Amygdala (tissue), 56 donors: ENCODE measurements around the gene CZIB.
A peak's percentile ranks its signal among the peaks of the same experiment; 100 is the strongest.
"Not testable (repeated sequence)": the region's sequence is repeated elsewhere in the genome, so short reads cannot be mapped to it uniquely, and the experiment has no call there.

Experiments
- DNase-seq, 56 donors: peaks; one replicate each; lab custom pipeline; 2025; lab: John Stamatoyannopoulos, UW

CZIB gene

DNA sequence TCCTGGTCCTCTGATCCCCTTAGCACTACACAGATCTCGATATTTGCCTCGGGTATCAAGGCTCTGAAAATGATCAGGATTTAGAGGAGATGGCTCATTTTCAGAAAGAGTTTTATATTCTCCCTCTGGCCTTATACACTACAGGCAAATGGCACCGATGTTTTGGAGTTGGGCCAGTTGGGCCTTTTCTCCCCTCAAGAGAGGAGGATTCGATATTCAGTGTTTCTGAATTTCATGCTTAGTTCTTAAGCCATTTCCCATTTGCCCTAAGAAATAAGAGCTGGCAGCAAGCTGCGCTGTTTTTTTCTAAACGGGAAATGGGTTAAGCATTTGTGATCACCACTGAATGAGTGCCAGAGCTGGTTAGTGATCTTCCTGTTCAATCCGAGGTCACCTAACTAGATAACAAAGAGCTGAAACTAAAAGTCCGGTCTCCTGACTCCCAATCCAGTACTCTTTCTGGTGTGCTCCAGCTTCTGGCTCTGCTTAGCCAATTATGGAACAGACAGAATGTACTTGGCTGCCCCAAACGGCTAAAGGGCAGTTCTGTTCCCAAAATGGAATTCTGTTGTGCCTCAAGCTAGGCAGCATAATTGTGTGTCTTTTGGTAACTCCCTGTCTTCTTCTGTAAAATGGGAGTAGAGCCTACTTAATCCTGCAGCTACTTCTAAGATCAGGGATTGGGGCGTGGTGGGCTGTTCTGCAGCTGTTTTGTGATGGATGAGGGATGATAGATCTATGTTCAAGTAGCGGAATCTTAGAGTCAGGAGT lies 25.0 kb downstream of the CZIB start:
- DNase-seq = no peak

DNA sequence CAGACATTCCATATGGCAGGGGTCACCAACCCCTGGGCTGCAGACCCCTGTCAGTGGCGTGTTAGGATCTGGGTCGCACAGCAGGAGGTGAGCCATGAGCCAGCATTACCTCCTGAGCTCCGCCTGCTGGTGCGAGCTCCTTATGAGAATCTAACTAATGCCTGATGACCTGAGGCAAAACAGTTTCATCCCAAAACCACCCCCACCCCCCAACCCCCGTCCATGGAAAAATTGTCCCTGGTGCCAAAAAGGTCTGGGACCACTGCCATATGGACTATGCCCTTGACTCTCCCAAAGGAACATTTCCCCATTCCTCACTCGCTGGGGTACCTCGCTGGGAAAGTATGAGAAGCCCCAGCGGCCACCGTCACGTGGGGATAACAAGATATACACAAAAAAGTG lies 30.2 kb downstream of the CZIB start:
- no peak for DNase-seq

DNA sequence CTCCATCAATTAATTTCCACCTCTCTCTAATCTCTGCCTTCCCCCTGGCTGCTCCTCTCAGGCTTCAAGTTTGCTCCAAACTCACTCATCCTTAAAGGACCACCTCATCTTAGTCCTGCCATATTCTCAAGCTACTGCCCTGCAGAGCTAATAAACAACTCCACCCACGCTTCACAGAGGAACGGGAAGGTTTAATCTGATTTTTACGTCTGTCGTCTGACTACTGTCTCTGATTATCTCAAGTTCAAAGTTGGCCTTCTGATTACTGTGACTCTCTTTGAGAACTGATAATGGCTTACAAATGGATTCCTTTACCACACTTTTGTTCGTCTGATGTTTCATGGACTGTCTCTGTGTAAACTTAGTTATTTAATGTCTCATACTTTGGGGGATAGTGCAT lies 31.4 kb downstream of the CZIB start:
- DNase-seq = no peak

DNA sequence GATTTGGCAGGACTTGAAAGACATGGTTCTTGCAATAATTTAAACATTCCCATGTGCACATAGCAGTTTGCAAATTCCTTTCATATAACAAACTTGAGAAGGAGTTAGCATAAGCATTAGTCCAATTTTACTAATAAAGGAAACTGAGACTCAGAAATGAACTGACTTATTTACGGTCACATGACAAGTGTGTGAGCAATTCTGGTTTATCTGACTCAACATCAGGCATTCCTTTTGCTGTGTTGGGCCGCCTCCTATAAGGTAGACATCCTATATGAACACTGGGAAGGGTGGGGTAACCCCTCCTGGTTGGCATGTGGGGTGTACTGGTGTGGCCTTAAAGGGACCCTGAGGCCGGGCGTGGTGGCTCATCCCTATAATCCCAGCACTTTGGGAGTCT lies 32.3 kb downstream of the CZIB start:
- DNase-seq = no peak

DNA sequence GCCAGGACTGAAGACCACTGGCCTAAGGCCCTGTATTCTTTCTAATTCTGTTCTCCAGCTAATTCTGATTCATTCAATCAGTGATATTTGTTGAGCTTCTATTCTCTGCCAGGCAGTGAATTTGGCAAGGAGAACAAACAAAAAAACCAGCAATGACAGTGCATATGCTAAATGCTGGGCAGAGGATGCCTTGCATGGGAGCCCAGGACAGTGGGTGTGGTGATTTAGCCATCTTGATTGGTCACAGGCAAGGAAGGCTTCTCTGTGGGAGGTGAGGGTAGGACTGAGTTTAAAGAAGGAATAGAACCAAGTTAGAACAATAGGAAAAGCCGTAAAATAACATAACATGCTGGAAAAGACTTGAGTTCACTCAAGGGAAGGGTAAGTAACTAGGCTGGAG lies 33.0 kb downstream of the CZIB start:
- no peak for DNase-seq

DNA sequence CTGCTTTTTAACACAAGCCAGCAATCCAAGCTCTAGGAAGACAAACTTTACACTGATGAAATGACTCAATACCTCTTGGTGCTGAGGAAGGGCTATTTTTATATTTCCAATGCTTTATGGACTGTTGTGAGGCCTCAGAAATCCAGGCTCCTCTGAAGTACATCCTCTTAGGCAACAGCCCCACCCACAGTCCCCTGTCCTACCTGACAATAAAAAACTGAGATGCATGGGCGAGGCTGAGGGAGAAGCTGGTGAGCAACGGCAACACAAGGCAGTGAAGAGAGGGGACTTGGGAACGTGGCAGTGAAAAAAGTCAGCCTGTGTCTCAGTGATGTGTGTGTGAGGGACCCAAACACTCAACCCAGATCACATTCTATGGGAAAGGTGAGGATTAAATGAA lies 33.9 kb downstream of the CZIB start:
- no peak for DNase-seq

DNA sequence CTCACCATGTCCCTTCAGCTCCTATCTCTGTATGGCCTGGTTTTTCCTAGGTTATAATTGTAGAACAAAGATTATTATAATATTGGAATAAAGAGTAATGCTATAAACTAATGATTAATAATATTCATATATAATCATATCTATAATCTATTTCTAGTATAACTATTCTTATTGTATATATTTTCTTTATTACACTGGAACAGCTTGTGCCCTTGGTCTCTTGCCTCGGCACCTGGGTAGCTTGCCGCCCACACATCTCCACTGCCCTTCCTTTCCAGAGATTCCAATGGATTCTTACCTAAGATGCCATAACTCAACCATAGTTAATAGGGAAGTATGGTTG lies 34.5 kb downstream of the CZIB start:
- DNase-seq = not testable (repeated sequence)

DNA sequence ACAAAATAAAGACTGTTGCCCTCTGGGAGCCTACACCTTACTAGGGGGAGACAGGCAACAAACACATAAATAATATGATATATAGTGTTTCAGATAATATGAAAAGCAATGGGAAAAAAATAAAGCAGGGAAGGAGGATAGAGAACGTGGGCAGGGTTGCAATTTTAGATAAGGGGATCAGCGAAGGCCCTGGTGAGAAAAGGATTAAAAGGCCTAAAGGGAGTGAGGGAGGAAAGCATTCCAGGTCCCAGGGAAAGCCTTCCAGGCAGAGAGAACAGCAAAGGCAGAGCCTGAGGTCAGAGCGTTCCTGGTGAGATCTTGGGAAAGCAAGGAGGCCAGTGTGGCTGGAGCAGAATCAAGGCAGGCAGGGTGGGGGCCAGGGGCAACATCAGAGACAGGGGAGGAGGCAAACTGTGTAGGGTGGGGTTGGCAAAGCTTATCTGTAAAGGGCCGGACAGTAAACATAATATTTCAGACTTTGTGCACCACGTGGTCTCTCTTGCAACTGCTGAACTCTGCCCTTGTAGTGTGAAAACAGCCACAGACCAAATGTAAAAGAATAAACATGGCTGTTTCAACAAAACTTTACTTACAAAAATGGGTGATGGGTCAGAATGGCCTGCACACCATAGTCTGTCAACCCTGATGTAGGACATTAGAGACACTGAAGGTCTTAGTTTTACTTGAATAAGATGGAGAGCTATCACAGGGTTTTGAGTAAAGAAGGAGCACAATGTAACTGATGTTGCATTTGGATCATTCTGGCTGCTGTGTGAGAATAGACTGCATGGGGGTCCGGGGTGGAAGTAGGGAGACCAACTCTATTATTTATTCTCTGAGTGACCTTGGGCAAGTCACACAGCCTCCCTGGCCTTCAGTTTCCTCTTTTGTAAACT lies 37.1 kb downstream of the CZIB start:
- no peak for DNase-seq

DNA sequence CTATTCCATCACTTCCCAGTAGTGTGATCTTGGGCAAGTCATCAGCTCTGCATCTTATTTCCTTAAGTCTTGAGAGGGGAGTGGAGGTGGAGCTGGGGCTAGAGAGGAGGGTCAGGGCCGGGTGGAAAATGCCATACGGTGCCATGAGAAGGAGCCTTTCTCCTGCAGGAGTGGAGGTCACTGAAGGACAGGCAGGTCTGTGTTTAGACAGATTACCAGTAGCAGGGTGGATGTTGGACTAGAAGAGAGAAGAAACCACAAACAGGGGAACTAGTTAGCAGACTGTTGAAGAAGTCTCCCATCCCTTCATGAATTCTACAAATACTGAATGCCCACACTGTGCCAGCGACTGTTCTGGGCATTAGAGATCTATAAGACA lies 37.7 kb downstream of the CZIB start:
- no peak for DNase-seq

DNA sequence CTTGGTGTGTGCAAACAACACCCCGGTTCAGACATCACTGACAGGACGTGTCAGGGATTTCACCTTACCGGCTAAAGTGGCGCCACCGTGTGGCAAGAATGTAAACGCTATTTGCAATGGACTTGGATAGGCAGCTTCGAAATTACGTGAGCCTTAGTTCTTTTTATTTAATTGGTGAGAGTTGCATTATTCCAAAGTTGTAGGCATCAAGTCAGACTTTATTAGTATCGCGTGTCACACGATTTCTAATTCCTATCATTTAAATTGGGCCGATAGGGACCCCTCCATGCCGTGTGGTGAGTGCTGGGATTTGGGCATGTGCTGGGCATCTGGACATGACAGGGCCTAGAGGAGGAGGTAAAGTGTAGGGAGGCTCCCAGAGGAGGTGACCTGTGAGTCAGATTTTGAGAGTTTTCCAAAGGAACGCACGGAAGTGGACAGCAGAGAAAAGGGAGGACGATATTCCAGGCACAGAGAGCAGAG lies 38.3 kb downstream of the CZIB start:
- peak in 41 of 56 donors; percentile 2 to 79 (median 32) for DNase-seq

DNA sequence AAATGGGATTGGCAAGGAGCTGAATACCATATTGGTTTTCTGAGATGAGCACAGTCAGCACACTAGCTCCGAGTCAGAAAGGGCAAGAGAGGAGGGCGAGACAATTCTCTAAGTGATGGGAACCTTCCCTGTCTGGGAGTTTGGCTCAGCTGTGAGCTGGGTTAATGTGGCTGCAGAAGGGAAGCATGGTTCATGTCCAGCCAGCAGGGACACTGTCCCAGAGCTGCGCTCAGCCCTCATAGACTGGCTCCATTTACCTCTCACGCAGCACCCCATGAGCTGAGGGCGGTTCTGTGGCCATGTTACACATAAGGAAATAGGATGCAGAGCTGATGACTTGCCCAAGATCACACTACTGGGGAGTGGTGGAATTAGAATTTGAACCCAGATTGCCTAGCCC lies 39.5 kb downstream of the CZIB start:
- no peak for DNase-seq

DNA sequence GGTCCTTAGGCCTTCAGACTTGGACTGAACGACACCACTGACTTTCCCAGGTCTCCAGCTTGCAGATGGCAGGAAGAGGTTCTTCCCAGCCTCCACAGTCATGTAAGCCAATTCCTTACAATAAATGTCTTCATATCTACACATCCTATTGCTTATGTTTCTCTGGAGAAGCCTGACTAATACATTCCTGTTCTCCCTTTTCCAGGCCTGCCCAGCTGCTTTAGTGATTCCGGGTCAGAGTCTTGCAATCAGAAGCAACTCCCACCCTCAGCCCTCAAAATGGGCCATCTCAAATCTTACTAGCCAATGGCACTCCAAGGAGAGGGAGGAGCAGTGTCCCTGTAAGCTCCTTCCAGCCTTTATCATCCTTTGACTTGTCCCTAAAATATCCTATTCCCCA lies 40.2 kb downstream of the CZIB start:
- no peak for DNase-seq

DNA sequence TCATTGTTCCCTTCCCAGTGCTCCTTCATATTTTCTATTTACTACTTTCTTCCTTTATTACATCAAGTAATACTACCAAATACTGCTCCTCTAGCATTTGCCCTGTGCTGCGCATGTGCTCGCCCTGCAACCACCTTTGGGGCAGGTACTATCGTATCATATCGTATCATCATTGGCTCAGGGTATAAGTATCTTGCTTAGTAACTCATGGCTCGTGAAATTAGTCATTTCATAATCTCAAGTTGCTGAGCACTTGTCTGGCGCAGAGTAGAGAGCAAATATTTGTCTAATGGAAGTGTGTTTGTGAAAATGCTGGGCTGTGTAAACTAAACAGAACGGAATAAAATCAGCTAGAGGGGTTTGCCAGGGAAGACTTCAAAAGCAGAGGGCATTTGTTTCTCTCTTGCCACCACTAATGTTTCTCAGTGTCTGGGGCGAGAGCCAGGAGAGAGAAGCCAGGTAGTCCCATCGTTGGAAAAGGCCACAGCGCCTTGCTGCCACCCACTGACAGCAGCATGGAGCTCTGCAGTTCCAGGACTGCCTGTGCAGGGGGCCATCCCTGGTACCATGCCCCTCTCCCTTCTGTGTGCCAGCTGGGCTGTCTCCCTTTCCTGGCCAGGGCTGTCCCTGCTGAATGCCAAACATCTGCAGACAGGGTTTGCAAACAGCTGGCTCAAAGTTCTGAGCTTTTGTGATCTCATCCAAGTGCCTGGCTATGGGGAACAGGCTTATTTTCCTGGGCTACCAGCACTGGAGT lies 43.8 kb downstream of the CZIB start:
- peak in 9 of 56 donors; percentile 4 to 22 (median 12) for DNase-seq

DNA sequence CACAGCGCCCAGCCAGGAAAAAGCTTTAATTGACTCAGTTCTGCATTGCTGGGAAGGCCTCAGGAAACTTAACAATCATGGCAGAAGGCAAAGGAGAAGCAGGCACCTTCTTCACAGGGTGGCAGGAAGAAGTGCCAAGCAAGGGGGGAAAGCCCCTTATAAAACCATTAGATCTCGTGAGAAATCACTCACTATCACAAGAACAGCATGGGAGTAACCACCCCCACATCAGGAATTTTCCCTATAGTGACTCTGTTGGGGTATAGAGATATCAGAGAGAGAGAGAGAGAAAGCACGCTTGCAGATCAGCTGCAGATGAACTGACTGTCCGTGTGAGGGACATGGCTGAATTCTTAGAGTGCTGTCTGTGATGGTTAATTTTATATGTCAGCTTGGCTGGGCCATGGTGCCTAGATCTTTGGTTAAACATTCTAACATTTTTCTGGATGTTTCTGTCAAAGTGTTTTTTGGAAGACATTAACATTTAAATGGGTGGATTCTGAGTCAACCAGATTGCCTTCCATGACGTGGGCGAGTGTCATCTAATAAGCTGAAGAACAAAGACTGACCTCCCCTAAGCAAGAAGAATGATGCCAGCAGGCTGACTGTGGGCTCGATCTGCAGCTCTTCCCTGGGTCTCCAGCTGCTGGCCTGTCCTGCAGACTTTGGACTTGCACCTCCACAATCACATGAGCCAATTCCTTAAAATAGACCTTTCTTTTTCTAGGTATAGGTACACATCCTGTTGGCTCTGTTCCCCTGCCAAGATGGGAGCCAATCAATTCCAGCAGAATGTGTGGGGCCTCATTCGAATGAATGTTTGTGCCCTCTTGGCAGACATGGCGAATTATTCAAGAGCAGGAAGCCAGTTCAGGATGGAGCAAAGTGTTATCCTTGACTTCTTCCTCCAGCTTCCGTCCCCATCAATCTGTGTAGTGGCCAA lies 45.2 kb downstream of the CZIB start:
- no peak for DNase-seq

DNA sequence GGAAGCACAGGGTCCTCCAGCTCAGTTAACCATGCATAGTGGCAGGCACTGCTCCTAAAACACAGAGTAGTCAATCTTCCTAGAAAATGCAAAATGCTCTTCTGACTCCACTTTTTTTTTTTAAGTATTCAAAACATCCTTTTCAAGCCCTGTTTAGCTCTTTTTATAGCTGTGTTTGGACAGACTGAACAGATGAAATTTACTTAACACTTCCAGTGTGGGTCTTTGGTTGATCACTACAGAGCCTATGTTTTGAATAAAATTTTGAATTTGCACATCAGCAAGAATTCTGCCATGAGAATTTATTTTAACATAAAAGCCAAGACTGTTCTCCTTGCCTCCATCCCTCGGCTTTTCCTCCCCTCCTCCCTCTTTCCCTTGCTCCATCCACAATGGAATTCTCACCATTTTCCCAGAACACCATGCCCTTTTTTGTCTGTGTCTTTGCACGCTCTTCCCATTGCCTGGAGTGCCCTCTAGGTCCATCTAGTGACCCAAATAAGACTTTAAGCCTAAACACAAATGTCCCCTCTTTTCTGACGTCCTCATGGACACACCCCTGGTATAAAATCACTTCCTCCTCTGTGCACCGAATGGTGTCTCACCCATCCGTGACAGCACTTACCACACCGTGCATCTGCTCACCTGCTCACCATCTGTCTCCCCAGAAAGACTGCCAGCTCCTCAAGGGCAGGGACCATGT lies 47.9 kb downstream of the CZIB start:
- DNase-seq = no peak

DNA sequence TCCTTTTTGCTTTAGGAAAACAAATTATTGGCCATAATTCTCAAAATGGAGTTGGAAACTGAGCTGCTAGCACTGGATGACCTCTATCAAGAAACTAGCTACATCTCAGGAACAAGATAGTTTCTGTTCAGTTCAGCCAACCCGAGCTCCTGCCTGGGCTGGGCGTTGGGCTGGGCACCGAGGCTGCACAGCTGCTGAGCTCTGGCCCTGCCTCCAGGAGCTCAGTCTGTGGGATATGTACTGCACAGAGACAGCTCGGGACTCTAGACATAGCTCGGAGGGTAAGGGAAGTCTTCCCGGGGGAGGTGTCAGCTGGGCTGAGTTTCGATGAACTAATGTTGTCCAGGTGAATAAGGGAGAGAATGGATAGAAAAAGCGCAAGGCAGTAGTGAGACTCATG lies 53.5 kb downstream of the CZIB start:
- no peak for DNase-seq

DNA sequence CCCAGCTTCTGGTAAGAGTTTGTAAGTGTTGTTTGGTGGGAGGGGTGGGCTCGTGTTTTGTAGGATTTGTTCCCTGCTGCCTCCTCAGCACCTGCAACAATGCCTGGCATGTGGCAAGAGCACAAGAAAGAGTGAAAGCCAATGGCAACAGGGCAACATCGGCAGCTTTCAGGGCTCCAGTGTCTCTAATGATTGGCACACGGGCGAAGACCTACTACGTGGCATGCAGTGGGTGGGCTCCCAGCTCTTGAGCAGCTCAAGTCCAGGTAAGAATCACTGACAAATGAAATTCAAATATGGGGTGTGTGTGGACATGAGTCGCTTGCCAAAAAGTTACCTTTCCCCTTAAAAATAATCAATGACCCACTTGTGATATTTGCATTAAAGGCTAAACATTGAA lies 54.1 kb downstream of the CZIB start:
- no peak for DNase-seq

DNA sequence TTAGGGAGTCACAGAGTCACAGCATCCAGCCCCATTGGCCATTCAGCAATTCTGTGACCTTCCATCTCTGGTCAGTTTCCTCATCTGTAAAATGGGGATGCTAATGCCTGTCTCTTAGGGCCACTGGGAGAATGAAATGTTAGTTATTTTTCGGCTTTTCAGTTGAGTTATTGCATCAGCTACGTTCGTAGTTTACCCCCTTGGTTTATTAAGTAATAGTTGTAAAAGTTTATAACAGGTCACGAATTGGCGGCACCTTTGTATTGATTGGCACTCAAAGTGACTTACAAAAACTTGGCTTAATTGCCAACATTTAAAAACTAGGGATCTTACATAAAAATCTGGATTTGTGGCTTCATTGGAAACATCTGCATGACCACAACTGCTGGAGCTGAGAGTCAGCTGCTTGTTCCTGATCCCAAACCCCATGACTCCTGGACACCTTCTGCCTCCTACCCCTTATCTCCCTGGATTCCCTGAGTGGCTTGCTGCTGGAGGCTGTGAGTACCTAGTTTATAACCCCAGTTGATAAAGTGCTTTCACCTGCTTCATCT lies 54.9 kb downstream of the CZIB start:
- no peak for DNase-seq
